Activated CD4-positive, alpha-beta memory T cell treated with anti-CD3 and anti-CD28 coated beads for 36 hours (primary cell): ENCODE results near the gene CMTM7. TPM values are rescaled to one million over a fixed set of nuclear protein-coding genes. Genes with fewer than 3 reads are reported as not detected.

Experiments used
- CTCF ChIA-PET: fragments of 350-600 bp; sonication (Branson Sonifier 250); formaldehyde crosslinking; loops from one replicate; lab custom pipeline; 2021; ENCODE audit warnings: antibody characterized with exemption, inconsistent platforms; lab: Charles Lee
- POLR2A ChIA-PET: fragments of 350-600 bp; sonication (Branson Sonifier 250); formaldehyde crosslinking; loops from one replicate; lab custom pipeline; 2021; ENCODE audit warnings: antibody characterized with exemption; lab: Charles Lee
- DNase-seq: peaks from one replicate; pipeline ENCODE4 v3.0.0-alpha.2; 2020
- H3K27ac Mint-ChIP-seq: one replicate; pipeline ENCODE4 v1.8.0; 2021; ENCODE audit warnings: mixed read lengths
- H3K27me3 Mint-ChIP-seq: one replicate; pipeline ENCODE4 v1.8.0; 2021; ENCODE audit warnings: mixed read lengths
- H3K36me3 Mint-ChIP-seq: one replicate; pipeline ENCODE4 v1.8.0; 2021; ENCODE audit warnings: mixed read lengths
- H3K4me1 Mint-ChIP-seq: one replicate; pipeline ENCODE4 v1.8.0; 2021; ENCODE audit warnings: low read depth, mixed read lengths
- H3K4me3 Mint-ChIP-seq: one replicate; pipeline ENCODE4 v1.8.0; 2021; ENCODE audit warnings: mild to moderate bottlenecking, mixed read lengths
- H3K9me3 Mint-ChIP-seq: one replicate; pipeline ENCODE4 v1.8.0; 2021; ENCODE audit warnings: mixed read lengths
- intact Hi-C: fragments of 100-400 bp; cut with micrococcal nuclease; formaldehyde crosslinking; loops from one replicate; pipeline ENCODE4 v1.15.1; 2023
- total RNA-seq, 2 experiments: library from RNA; stranded (reverse); gene quantifications; one replicate each; pipeline ENCODE4 v1.2.3, GENCODE V29; 2021

Gene CMTM7
- total RNA-seq, 2 experiments from 2014 or later, result 46.1 to 47.1 TPM

GRCh38 chr3:32482693-32483092, 91.0 kb downstream of the CMTM7 start:
- Mint-ChIP-seq H3K4me3 (no peak overlapping the region), H3K9me3 (no peaks in the 10 kb centered on the region), H3K27ac (no peak overlapping the region), H3K36me3 (peaks cover 59% of the 10 kb centered on the region), H3K27me3 (no peaks in the 10 kb centered on the region), H3K4me1 (peaks cover 26% of the 10 kb centered on the region)
- ChIA-PET CTCF (interaction anchor here (1.2 to 1.3 kb wide), 2 partner anchors 10 to 14 kb away, joined by 3 to 12 read pairs; no protein-coding TSS in a partner anchor), POLR2A (interaction anchor here (1.1 kb wide), 1 partner anchor 10 kb away, joined by 3 read pairs; no protein-coding TSS in a partner anchor)
- no peak for DNase-seq
- intact Hi-C loops, result loop anchor here (1.0 kb wide), 1 partner anchor 49 kb away; no protein-coding TSS in a partner anchor

- CTCF ChIA-PET, result interaction anchor here (1.2 to 2.8 kb wide), 2 partner anchors 9 to 16 kb away, joined by 3 to 17 read pairs; no protein-coding TSS in a partner anchor
- H3K36me3 Mint-ChIP-seq, result peaks cover 59% of the 10 kb centered on the region
These were observed 92.1 kb downstream of the CMTM7 start for GRCh38 chr3:32483772-32484171.

GRCh38 chr3:32484436-32484835, 92.8 kb downstream of the CMTM7 start:
- Mint-ChIP-seq H3K27ac (no peak overlapping the region), H3K36me3 (peaks cover 52% of the 10 kb centered on the region), H3K4me3 (no peak overlapping the region), H3K4me1 (peaks cover 26% of the 10 kb centered on the region), H3K27me3 (no peaks in the 10 kb centered on the region), H3K9me3 (no peaks in the 10 kb centered on the region)
- ChIA-PET CTCF (interaction anchor here (0.7 to 2.8 kb wide), 4 partner anchors 17 to 163 kb away, joined by 3 to 17 read pairs (median 4); no protein-coding TSS in a partner anchor), POLR2A (interaction anchor here (0.5 kb wide), 1 partner anchor 12 kb away, joined by 3 read pairs; no protein-coding TSS in a partner anchor)
- intact Hi-C loops, result no loop called here
- no peak for DNase-seq

More at GRCh38 chr3:32483772-32484171, 92.1 kb downstream of the CMTM7 start:
- no peak overlapping the region for H3K4me3 Mint-ChIP-seq
- no peaks in the 10 kb centered on the region for H3K27me3 Mint-ChIP-seq
- H3K27ac Mint-ChIP-seq, result no peak overlapping the region
- DNase-seq, result no peak
- H3K4me1 Mint-ChIP-seq, result peaks cover 26% of the 10 kb centered on the region
- H3K9me3 Mint-ChIP-seq, result no peaks in the 10 kb centered on the region
- intact Hi-C loops, result no loop called here
- POLR2A ChIA-PET, result no interaction called here

GRCh38 chr3:32487781-32488473, 96.3 kb downstream of the CMTM7 start:
- Mint-ChIP-seq H3K9me3 (no peaks in the 10 kb centered on the region), H3K4me1 (peaks cover 17% of the 10 kb centered on the region), H3K36me3 (peaks cover 33% of the 10 kb centered on the region), H3K4me3 (no peak overlapping the region), H3K27me3 (no peaks in the 10 kb centered on the region), H3K27ac (no peak overlapping the region)
- no peak for DNase-seq
- ChIA-PET CTCF (interaction anchor here (0.7 to 1.0 kb wide), 2 partner anchors 20 to 113 kb away, joined by 3 read pairs; no protein-coding TSS in a partner anchor), POLR2A (interaction anchor here (1.2 kb wide), 1 partner anchor 13 kb away, joined by 3 read pairs; no protein-coding TSS in a partner anchor)
- intact Hi-C loops, result no loop called here

- H3K9me3 Mint-ChIP-seq, result no peaks in the 10 kb centered on the region
- H3K27ac Mint-ChIP-seq, result no peak overlapping the region
- ChIA-PET POLR2A (interaction anchor here (1.2 kb wide), 1 partner anchor 13 kb away, joined by 3 read pairs; no protein-coding TSS in a partner anchor), CTCF (interaction anchor here (0.7 to 1.0 kb wide), 2 partner anchors 21 to 114 kb away, joined by 3 read pairs; no protein-coding TSS in a partner anchor)
- DNase-seq, result no peak
- H3K4me1 Mint-ChIP-seq, result peaks cover 17% of the 10 kb centered on the region
- H3K27me3 Mint-ChIP-seq, result no peaks in the 10 kb centered on the region
- no peak overlapping the region for H3K4me3 Mint-ChIP-seq
- peaks cover 30% of the 10 kb centered on the region for H3K36me3 Mint-ChIP-seq
- intact Hi-C loops, result no loop called here
These were observed 96.9 kb downstream of the CMTM7 start for GRCh38 chr3:32488474-32489008.

- POLR2A ChIA-PET, result interaction anchor here (1.1 kb wide), 1 partner anchor 54 kb away, joined by 5 read pairs; no protein-coding TSS in a partner anchor
These were observed 101.2 kb downstream of the CMTM7 start for GRCh38 chr3:32492684-32493436.

GRCh38 chr3:32493437-32494414, 102.1 kb downstream of the CMTM7 start:
- Mint-ChIP-seq H3K4me3 (no peak overlapping the region), H3K4me1 (peaks cover 21% of the 10 kb centered on the region), H3K27ac (no peak overlapping the region), H3K27me3 (no peaks in the 10 kb centered on the region), H3K9me3 (no peaks in the 10 kb centered on the region), H3K36me3 (peaks cover 12% of the 10 kb centered on the region)
- ChIA-PET POLR2A (interaction anchor here (1.1 kb wide), 1 partner anchor 55 kb away, joined by 5 read pairs; no protein-coding TSS in a partner anchor), CTCF (interaction anchor here (1.3 to 4.4 kb wide), 4 partner anchors 10 to 196 kb away, joined by 3 to 19 read pairs (median 3); no protein-coding TSS in a partner anchor)
- intact Hi-C loops, result no loop called here
- DNase-seq, result peak; percentile 42

More at GRCh38 chr3:32492684-32493436, 101.2 kb downstream of the CMTM7 start:
- Mint-ChIP-seq H3K27ac (no peak overlapping the region), H3K4me3 (no peak overlapping the region), H3K4me1 (peaks cover 23% of the 10 kb centered on the region), H3K36me3 (peaks cover 18% of the 10 kb centered on the region), H3K9me3 (no peaks in the 10 kb centered on the region), H3K27me3 (no peaks in the 10 kb centered on the region)
- intact Hi-C loops, result no loop called here
- DNase-seq, result no peak
- CTCF ChIA-PET, result interaction anchor here (0.8 to 4.4 kb wide), 5 partner anchors 9 to 195 kb away, joined by 3 to 19 read pairs (median 3); no protein-coding TSS in a partner anchor

- peaks cover 29% of the 10 kb centered on the region for H3K4me1 Mint-ChIP-seq
- no peak overlapping the region for H3K27ac Mint-ChIP-seq
- no peaks in the 10 kb centered on the region for H3K27me3 Mint-ChIP-seq
- no peaks in the 10 kb centered on the region for H3K9me3 Mint-ChIP-seq
- POLR2A ChIA-PET, result no interaction called here
- no peak overlapping the region for H3K4me3 Mint-ChIP-seq
- DNase-seq, result no peak
- intact Hi-C loops, result no loop called here
- H3K36me3 Mint-ChIP-seq, result peaks cover 12% of the 10 kb centered on the region
- CTCF ChIA-PET, result no interaction called here
These were observed 103.4 kb downstream of the CMTM7 start for GRCh38 chr3:32495085-32495484.

GRCh38 chr3:32495609-32496008, 104.0 kb downstream of the CMTM7 start:
- intact Hi-C loops, result no loop called here
- ChIA-PET POLR2A (interaction anchor here (0.7 to 0.9 kb wide), 2 partner anchors 11 to 25 kb away, joined by 3 to 4 read pairs; no protein-coding TSS in a partner anchor), CTCF (interaction anchor here (0.9 kb wide), 1 partner anchor 16 kb away, joined by 3 read pairs; no protein-coding TSS in a partner anchor)
- Mint-ChIP-seq H3K9me3 (no peaks in the 10 kb centered on the region), H3K4me3 (no peak overlapping the region), H3K27ac (no peak overlapping the region), H3K27me3 (no peaks in the 10 kb centered on the region), H3K36me3 (peaks cover 12% of the 10 kb centered on the region), H3K4me1 (peaks cover 34% of the 10 kb centered on the region)
- DNase-seq, result no peak

GRCh38 chr3:32498252-32498651, 106.6 kb downstream of the CMTM7 start:
- Mint-ChIP-seq H3K36me3 (peaks cover 14% of the 10 kb centered on the region), H3K4me3 (no peak overlapping the region), H3K9me3 (no peaks in the 10 kb centered on the region), H3K27ac (no peak overlapping the region), H3K27me3 (no peaks in the 10 kb centered on the region), H3K4me1 (peaks cover 45% of the 10 kb centered on the region)
- ChIA-PET CTCF (interaction anchor here (0.6 to 2.0 kb wide), 4 partner anchors 11 to 123 kb away, joined by 3 to 6 read pairs (median 4); no protein-coding TSS in a partner anchor), POLR2A (interaction anchor here (0.6 to 0.9 kb wide), 2 partner anchors 942 to 1841 kb away, joined by 3 read pairs; partner anchors contain the start of gene UBP1)
- DNase-seq, result no peak
- intact Hi-C loops, result no loop called here
